Peyer's patch (tissue), 4 donors: Measurements from ENCODE around the gene TUBAL3. TPM values are rescaled to one million over a fixed set of nuclear protein-coding genes. Genes with fewer than 3 reads are reported as not detected.

ENCODE experiments used
- DNase-seq, 3 donors: peaks; one replicate each; pipeline ENCODE4 v3.0.0-alpha.2; 2017 to 2019
- H3K27ac ChIP-seq, 4 donors: fragments of 200-600 bp; sonication (generic); one replicate each; pipeline ENCODE4 v1.5.1; 2016 to 2019
- H3K27me3 ChIP-seq, 2 donors: fragments of 200-600 bp; sonication (generic); one replicate each; pipeline ENCODE4 v1.5.1; 2019
- H3K36me3 ChIP-seq, 3 donors: fragments of 200-600 bp; sonication (generic); one replicate each; pipeline ENCODE4 v1.5.1; 2016 to 2019
- H3K4me1 ChIP-seq, 4 donors: fragments of 200-600 bp; sonication (generic); one replicate each; pipeline ENCODE4 v1.5.1; 2016 to 2019
- H3K4me3 ChIP-seq, 4 donors: fragments of 200-600 bp; sonication (generic); 1 replicate in 3 of 4; 2 replicates in 1 of 4; pipeline ENCODE4 v1.5.1; 2016 to 2019; ENCODE audit warnings: mild to moderate bottlenecking in 1 of 4
- H3K9me3 ChIP-seq, 4 donors: fragments of 200-600 bp; sonication (generic); one replicate each; pipeline ENCODE4 v1.5.1; 2016 to 2019; ENCODE audit warnings: mild to moderate bottlenecking in 1 of 4
- POLR2A ChIP-seq, 2 donors: fragments of 450-650 bp; IDR thresholded peaks; one replicate each; pipeline ENCODE4 v1.5.1; 2017; ENCODE audit warnings: antibody characterized with exemption in 2 of 2, mild to moderate bottlenecking in 2 of 2, moderate library complexity in 2 of 2
- total RNA-seq, 4 donors: library from RNA; depleted of rRNA; stranded (reverse); fragments of >200 nt; gene quantifications; one replicate each; pipeline ENCODE4 v1.1.0, GENCODE V29; 2016
- TF ChIP-seq, protein P1 (sequence below), 6 experiments: fragments of 450-650 bp in 4 of 6; fragments of 200-600 bp in 2 of 6; sonication (generic) in 1 of 6; IDR thresholded peaks; one replicate each; pipeline ENCODE4 v1.5.1; 2017 to 2019; ENCODE audit warnings: antibody characterized with exemption in 6 of 6, mild to moderate bottlenecking in 3 of 6, moderate library complexity in 1 of 6

The TUBAL3 gene
- total RNA-seq, 4 donors from 2014 or later, result 3.3 to 95.4 (median 74.2) TPM

DNA sequence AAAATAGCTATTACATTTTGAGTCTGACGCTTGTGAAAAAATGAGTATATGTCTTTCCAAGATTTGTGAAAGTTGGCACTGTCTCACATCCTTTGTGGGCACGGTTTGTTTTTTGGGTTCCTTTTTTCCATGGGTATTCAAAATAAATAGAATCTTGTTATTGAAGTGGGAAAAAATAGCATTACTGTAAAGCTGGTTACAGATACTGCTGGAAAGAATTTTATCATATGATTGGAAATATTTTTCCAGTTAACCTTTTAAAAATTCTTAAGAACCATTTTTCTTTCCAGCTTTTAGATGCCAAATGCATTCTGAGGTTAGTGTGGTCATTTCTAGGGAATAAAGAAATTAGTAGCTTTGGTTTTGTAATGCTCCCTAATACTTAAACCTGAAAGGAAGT is 19.1 kb upstream of the TUBAL3 start:
- no peaks in the 10 kb centered on the region for H3K9me3 ChIP-seq
- DNase-seq, result no peak
- no peaks in the 10 kb centered on the region for H3K36me3 ChIP-seq
- H3K27me3 ChIP-seq, result no peaks in the 10 kb centered on the region
- no peak for TF ChIP-seq POLR2A (IDR thresholded peaks at IDR 0.05)
- TF ChIP-seq, protein P1, sequence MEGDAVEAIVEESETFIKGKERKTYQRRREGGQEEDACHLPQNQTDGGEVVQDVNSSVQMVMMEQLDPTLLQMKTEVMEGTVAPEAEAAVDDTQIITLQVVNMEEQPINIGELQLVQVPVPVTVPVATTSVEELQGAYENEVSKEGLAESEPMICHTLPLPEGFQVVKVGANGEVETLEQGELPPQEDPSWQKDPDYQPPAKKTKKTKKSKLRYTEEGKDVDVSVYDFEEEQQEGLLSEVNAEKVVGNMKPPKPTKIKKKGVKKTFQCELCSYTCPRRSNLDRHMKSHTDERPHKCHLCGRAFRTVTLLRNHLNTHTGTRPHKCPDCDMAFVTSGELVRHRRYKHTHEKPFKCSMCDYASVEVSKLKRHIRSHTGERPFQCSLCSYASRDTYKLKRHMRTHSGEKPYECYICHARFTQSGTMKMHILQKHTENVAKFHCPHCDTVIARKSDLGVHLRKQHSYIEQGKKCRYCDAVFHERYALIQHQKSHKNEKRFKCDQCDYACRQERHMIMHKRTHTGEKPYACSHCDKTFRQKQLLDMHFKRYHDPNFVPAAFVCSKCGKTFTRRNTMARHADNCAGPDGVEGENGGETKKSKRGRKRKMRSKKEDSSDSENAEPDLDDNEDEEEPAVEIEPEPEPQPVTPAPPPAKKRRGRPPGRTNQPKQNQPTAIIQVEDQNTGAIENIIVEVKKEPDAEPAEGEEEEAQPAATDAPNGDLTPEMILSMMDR (IDR thresholded peaks at IDR 0.05), result no peak
- H3K4me3 ChIP-seq, result no peak overlapping the region
- H3K27ac ChIP-seq, result no peak overlapping the region
- no peaks in the 10 kb centered on the region for H3K4me1 ChIP-seq

DNA sequence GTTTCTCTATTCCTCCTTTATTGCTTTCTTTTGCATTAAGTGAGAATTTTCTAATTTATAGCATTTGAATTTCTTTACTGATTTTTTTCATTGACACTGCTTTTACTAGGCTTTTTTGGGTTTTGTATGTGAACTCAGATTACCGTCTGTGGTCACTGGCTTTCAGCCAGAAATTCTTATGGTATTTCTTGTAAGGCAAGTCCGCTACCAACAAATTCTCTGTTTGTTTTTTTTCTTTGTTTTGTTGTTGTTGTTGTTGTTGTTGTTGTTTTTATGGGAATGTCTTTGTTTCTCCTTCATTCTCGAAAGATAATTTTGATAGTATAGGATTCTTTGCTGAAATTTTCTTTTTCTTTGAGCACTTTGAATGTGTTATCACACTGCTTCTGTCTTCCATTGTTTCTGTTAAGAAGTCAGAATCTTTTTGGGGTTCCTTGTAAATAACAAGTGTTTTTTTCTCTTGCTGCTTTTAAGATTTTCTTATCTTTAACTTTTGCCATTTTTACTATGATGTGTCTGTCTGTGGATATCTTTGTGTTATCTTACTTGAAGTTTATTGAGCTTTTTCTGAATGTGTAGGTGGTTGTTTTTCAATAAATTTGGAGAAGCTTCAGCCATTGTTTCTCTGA is 15.0 kb upstream of the TUBAL3 start:
- no peak for TF ChIP-seq POLR2A (IDR thresholded peaks at IDR 0.05)
- TF ChIP-seq, protein P1 (IDR thresholded peaks at IDR 0.05), result no peak
- DNase-seq, result no peak
- Histone ChIP-seq H3K27ac (no peak overlapping the region), H3K4me3 (no peak overlapping the region), H3K4me1 (no peaks in the 10 kb centered on the region), H3K9me3 (peaks cover 0 to 2% (median 0%) of the 10 kb centered on the region in 4 donors), H3K27me3 (no peaks in the 10 kb centered on the region), H3K36me3 (no peaks in the 10 kb centered on the region)

DNA sequence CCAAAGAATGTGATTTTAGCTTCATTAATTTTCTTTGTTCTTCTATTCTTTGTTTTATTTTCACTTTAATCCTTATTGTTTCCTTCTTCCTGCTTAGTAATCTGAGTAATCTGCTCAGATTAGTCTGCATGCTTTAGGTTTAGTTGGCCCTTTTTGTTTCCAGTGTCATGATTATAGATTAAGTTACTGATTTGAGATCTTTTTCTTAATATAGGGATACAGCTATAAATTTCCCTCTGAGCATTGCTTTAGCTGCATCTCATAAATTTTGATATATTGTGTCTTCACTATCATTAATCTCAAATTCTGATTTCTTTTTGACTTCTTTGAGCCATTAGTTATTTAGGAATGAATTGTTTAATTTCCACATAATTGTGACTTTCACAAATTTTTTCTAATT is 14.0 kb upstream of the TUBAL3 start:
- no peak for DNase-seq
- no peak for TF ChIP-seq POLR2A (IDR thresholded peaks at IDR 0.05)
- TF ChIP-seq, protein P1 (IDR thresholded peaks at IDR 0.05), result no peak
- Histone ChIP-seq H3K9me3 (peaks cover 0 to 2% (median 0%) of the 10 kb centered on the region in 4 donors), H3K4me3 (no peak overlapping the region), H3K4me1 (no peaks in the 10 kb centered on the region), H3K27me3 (no peaks in the 10 kb centered on the region), H3K36me3 (no peaks in the 10 kb centered on the region), H3K27ac (no peak overlapping the region)

DNA sequence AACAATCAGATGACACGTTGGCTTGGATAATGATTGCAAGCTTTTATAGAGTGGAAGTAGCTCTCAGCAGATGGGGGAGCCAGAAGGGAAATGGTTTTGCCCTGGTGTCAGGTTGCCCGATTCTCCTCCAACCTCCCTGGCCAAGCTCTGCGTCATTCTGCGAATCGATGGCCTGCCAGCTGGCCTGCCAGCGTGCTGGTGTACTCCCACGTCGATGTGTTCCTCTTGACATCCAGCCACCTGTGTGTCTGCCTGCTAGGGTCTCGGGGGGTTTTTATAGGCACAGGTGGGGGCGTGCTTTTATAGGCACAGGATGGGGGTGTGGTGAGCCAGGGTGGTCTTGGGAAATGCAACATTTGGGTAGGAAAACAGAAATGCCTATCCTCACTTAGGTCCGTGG is 12.4 kb upstream of the TUBAL3 start:
- H3K9me3 ChIP-seq, result peaks cover 0 to 2% (median 0%) of the 10 kb centered on the region in 4 donors
- TF ChIP-seq POLR2A (IDR thresholded peaks at IDR 0.05), result no peak
- TF ChIP-seq, protein P1 (IDR thresholded peaks at IDR 0.05), result no peak
- no peak for DNase-seq
- no peaks in the 10 kb centered on the region for H3K4me1 ChIP-seq
- no peaks in the 10 kb centered on the region for H3K36me3 ChIP-seq
- H3K27ac ChIP-seq, result no peak overlapping the region
- H3K4me3 ChIP-seq, result no peak overlapping the region
- no peaks in the 10 kb centered on the region for H3K27me3 ChIP-seq

DNA sequence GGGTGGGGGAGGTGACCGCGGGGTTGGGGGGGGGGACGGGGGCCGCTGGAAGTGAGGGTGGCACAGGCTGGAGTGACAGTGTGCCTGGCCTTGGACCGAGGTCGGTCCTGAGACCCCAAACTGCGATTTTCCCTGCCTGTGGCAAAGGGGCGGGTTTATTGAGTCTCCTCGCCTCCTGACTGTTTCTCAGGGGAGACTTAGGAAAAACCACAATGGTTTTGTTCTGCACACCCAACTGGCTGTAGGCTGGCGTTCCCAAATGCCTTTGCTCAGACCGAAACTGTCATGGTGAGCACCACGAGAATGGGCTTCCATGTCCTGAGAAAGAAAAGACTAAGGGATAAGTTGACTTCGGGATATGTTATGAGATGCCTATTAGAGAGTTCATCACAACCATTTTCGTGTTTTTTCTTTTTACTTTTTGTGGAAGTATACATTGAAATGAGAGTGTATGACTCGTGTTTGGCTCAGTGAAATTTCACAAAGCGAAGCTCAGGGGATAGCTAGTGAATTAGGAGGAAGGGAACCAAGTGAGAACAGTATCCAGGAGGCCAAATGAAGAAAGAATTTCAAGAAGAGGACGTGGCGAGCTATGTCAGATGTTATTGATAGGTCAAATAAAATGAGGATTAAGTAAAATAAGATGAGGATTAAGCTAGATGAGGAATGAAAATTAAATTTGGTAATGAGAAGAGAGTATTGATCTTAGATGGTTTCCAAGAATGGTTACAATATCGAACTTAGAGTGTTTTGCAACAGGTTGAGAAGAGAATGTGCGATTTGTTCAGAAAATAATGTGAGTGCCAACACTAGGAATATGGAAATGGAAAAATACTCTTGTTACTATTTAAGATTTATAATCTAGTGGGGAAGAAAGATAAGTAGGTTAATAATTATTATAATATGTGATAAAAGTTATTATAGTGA is 8.6 kb upstream of the TUBAL3 start:
- H3K4me1 ChIP-seq, result no peaks in the 10 kb centered on the region
- H3K27ac ChIP-seq, result peak overlapping the region in 3 of 4 donors; percentile 33 to 54 (median 36)
- no peaks in the 10 kb centered on the region for H3K27me3 ChIP-seq
- TF ChIP-seq POLR2A (IDR thresholded peaks at IDR 0.05), result no peak
- TF ChIP-seq, protein P1 (IDR thresholded peaks at IDR 0.05), result no peak
- DNase-seq, result peak in 1 of 3 donors; percentile 51
- H3K9me3 ChIP-seq, result peaks cover 0 to 2% (median 0%) of the 10 kb centered on the region in 4 donors
- no peaks in the 10 kb centered on the region for H3K36me3 ChIP-seq
- H3K4me3 ChIP-seq, result peak overlapping the region; percentile 56 to 89 (median 68)
